Prostate gland (tissue), 2 donors: Measurements from ENCODE around the gene LCN10.

ENCODE experiments used
- CTCF ChIP-seq, 4 experiments: fragments of 200-600 bp in 2 of 4; fragments of 450-650 bp in 2 of 4; sonication (generic) in 2 of 4; IDR thresholded peaks; 1 replicate in 3 of 4; 2 replicates in 1 of 4; pipeline ENCODE4 v1.5.1; 2016 to 2019; ENCODE audit warnings: antibody characterized with exemption in 4 of 4, mild to moderate bottlenecking in 2 of 4, moderate library complexity in 2 of 4
- POLR2A ChIP-seq: fragments of 450-650 bp; IDR thresholded peaks from one replicate; pipeline ENCODE4 v1.6.1; 2016; ENCODE audit warnings: antibody characterized with exemption, mild to moderate bottlenecking
- POLR2AphosphoS5 ChIP-seq: sonication (generic); formaldehyde crosslinking; IDR thresholded peaks from one replicate; pipeline ENCODE4 v1.6.1; 2017; ENCODE audit warnings: antibody characterized with exemption

GRCh38 chr9:136759001-136759400, 16.3 kb upstream of the LCN10 start:
- TF ChIP-seq CTCF (IDR thresholded peaks at IDR 0.05), result no peak
- TF ChIP-seq POLR2AphosphoS5, result no peak
- TF ChIP-seq POLR2A, result no peak
